ENCODE data around the gene C11orf86.
"Not testable (repeated sequence)": the region's sequence is repeated elsewhere in the genome, so short reads cannot be mapped to it uniquely, and the experiment has no call there.

The C11orf86 gene, protein sequence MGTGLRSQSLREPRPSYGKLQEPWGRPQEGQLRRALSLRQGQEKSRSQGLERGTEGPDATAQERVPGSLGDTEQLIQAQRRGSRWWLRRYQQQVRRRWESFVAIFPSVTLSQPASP

DNA sequence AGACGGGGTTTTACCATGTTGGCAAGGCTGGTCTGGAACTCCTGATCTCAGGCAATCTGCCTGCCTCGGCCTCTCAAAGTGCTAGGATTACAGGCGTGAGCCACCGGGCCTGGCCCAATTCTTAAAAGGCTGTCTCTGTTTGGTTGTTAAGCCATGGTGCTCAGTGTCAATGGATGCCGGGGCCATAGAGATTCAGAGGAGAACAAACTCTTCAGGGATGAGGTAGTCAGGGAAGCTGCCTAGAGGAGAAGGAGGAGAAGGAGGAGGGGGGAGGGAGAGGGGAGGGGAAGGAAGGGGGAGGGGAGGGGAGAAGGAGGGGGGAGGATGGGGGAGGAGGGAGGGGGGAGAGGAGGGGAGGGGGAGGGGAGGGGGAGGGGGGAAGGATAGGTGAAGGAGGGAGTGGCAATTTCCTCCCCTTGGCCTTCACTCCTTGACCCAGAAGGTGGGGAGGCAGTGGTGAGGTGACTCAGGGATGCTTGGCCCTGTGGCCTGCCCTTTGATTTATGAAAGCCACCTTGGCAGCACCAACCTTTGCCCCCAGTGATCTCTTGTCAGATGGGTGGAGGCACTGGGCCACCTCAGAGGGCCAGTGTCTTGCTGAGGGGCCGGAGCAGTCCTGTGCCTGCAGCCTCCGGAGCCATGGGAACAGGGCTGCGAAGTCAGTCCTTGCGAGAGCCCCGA lies at the start of gene C11orf86:
Gene C11orf86, plus strand, starts transcription at position 581 of the 681 bp plus-strand sequence. Its CDS starts 59 bp downstream, at position 640.
- no peak for DNase-seq

DNA sequence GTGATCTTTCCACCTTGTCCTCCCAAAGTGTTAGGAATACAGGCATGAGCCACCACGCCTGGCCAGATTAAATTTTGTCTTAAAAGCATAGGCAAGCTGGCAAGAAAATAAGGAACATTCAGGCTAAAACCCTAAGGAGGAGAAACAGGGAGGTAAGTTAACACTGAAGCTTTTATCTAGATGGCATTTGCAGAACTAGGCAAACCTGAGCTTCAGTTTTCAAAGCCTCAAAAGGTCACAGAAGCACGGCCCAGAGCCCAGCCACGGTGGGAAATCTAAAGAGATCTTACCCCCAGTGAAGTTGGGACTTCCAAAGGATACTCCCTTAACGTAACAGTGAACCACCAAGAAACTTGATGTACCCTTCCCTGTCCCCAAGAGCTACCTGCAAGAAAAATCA lies 45.4 kb upstream of the C11orf86 start:
- no peak for DNase-seq

DNA sequence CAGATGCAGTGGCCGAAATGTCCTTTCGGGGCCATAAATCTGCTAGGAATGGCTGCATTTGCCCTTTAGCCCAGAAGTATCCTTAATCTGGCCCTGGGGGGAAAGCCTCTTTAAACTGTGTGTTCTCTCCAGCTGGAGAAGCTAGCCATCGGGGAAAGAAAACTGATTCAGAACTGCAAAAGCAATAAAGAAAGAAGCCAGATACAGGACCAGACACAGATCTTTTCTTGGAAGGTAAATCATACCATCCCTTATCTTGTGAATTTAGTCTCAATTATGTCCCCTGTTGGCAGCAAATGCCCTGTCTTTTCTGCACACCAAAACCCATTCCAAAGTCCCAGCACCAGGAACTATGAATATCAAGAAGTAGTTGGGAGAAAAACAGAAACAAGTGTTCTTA lies 42.6 kb upstream of the C11orf86 start:
- no peak for DNase-seq

DNA sequence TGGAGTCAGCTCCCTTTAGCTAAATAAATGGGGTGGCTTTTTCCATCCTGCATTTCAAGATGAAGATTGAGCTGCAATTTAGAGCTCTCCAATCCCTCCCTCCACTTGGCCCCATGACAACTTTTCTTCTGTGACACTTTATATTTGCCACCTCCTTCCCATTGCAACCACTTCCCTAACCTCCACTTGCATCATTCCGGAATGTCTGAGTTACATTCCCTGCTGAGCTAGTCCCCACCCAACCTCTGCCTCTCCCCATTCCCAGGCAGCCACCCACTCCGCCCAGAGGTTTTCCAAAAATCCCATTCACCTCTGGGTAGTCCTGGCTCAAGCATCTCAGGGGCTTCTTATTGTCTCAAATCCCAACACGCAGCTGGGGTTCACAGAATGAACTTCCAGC lies 41.6 kb upstream of the C11orf86 start:
- no peak for DNase-seq

DNA sequence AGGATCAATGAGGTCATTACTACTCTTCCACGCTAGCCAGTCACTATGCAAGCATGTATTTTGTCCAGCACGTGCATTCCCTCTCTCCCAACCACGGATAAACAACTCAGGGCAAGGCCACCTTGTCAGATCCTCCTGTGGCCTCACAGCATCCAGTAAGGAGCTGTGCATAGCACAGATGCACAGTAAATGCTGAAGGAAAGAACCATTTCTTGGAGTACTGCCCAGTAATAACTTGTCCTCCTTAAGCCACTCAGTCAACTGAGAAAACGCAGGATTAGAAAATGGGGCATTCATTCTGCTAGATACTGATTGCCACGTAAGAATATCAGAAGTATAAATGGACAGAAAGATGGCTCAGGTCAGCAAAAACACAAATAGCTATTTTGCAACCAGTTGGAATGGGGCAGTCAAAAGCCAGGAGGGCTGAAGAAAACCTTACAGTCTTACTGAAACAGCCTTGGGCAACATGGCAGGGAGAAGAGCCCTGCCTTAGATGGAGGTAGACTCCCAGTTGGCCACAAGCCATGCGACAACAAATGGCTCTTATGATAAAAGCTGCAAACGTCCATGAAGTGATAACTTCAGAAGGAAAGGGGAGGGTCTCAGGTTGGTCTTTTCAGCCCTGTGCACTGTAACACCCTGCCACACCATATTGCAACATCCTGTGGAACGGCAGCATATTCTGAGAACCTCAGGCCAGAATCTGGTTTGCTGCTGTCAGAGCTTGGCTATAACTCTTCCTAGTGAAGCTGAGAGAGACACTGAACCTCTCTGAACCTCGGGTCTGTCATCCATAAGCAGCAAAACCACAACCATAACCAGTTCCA lies 39.9 kb upstream of the C11orf86 start:
- no peak for DNase-seq

DNA sequence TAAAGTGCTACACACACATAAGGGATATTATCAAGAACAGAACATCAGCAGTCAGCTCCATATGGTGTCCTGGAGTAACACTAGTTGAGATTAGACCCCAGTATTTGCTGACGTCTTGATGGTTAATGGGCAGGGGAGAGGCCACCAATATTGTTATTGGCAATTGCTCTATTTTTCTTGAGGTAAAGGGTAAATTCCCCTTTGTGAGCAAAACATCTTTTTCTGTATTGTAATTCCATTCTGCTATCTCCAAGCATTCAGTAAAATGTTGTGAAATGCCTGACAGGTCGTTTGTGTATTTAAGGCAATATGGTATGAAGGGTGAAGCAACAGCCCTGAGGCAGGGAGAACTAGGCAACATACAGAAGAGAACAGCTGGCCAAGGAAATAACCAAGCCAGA lies 38.8 kb upstream of the C11orf86 start:
- DNase-seq, result no peak

DNA sequence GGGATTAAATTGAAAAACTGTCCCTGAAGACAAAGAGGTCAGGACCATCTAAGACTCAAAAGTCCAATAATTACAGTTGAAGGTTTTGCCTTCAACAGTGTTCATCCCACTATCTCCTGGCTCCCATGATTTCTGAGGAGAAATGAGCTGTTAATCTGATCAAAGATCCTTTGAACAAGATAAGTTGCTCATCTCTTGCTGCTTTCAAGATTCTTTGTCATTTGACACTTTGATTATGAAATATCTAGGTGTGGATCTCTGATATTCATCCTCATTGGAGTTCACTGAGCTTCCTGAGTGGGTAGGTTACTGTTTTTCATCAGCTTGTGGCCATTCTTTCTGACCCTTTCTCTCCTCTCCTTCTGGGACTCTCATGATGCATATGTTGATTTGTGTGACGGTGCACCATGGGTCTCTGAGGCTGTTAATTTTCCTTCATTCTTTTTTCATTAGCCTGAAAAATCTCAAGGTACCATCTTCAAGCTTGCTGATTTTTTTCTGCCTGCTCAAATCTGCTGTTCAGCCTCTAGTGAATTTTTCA lies 37.8 kb upstream of the C11orf86 start:
- DNase-seq, result no peak

DNA sequence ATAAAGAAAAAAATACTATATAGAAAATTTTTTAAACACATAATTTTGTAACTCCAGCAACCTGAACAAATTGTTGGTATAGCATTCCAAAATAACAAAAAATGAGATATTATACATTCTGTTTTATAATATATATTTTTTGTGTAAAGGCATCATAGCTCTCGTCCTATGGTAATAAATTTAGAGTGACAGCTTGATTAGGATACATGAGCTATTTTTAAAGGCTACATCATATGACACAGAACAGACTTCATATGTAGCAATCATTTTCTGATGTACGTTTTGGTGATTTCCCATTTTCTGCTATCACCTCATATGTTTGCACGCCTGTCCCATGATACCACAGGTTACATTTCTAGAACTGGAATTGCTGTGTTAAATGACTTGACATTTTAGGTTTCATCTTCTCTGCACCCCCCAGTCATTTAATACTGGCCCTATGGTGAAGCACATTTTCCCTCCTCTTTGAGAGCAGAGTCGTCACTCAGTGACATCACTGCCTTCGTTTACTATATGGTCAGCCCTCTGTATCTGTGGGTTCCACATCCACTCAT lies 36.4 kb upstream of the C11orf86 start:
- no peak for DNase-seq

DNA sequence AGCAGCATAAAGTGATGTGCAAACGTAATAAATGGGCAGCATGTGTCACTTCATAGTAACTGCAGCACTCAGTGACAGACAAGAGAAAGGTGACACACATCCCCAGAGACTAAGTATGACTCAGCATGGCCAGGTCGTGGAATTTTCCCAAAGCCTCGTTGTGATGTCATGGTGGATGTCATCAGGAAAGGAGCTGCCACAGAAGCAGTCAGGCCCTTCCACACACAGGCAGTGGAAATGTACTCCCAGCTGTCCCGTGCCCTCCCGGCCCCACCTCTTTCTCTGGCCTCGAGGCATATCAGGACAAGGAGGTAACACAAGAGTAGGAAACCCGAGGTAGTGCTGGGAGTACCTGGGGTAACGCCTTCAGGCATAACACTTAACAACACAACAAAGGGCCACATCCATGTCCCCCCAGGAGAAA lies 25.0 kb upstream of the C11orf86 start:
- no peak for DNase-seq

DNA sequence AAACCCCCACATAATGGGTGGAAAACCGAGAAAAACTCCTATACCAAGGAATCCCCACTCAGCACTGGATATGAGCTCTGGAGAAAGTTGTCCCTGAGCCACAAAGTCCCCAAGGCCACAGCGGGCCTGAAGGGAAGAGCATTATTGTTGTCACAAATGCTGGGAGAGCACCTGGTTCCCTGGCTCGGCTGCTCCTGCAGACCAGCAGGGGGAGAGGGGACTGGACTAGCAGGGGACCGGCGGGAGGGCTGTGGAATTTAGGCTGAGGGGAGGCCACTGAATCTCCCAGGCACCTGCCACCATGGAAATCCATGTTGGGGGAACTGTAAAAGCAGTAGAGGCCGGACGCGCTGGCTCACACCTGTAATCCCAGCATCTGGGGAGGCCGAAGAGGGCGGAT lies 24.0 kb upstream of the C11orf86 start:
- no peak for DNase-seq

DNA sequence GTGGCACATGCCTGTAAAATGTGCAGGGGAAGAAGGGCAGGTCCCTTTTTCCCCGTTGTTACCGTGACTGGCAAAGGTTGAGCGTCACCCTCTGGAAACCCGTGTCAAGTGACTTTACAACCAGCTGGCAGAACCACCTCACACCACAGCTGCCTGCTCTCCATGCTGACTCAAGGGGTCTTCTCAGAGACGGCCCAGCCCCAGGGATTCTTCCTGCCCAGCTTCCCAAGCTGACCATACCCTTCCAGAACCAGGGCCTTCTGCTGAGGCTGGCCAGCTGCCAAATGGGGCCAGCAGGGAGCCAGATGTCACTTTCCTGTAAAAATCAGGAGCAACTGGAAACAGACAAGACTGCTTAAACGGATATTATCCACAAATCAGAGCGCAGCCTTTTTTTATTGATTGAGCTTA lies 23.2 kb upstream of the C11orf86 start:
- DNase-seq, result no peak

DNA sequence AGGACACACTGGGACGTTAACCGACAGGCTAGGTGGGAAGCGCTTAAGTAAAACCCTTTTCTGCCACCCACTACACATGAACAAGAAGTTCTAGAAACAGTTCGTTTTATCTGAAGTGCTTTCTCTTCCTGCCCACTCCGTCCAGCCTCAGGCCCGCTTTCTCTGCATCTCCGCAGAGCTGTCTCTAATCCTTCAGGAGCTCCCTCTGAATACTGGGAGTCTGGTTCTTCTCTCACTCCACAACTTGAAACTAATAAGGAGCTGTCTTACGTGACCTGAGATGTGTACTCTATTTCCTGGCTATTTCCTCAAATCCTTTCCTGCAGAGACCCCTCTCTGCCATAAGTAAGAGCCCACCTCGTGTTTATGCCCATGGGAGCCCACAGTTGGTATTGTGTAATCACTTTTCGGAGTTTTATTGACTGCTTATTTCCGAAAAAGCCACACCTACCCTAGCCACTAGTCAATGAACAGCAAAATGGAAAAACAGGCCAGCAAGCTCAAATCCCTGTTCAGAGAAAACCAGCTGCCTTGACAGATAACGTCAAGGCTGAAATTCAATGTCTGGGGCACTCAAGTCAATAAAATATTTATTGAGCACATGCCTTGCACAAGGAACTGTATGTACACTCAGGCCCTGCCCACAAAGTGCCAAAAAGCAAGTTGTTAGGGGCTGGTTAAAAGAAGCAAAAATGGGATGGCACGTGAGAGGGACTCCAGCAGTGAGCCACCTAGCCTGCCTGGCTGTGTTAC lies 21.8 kb upstream of the C11orf86 start:
- no peak for DNase-seq

DNA sequence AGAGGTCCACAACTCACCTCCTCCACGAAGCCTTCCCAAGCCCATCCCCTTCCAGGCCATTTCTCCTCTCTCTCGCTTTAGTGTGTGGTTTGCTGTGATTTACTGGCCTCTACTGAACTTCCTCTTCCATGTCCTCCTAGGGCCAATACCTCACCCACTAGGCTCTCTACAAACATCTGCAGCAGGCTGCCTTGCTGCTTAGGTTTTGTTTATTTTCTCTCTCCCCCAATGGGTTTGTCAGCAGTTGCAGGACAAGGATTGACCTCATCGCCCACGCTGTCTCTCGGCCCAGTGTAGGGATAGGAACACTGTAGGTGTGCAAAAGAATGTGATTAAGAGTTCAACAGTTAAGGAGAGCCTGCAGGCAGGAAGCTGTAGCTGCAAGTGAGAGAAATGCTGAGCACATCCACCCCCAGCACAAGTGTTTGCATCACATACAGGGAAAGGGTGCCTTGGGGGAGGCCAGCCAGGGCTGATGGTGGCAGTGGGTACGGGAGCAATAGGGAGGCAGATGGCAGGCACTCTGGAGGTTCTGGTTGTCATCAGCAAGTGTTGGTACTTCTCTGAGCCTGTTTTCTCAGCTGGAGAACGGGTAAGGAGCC lies 18.3 kb upstream of the C11orf86 start:
- no peak for DNase-seq

DNA sequence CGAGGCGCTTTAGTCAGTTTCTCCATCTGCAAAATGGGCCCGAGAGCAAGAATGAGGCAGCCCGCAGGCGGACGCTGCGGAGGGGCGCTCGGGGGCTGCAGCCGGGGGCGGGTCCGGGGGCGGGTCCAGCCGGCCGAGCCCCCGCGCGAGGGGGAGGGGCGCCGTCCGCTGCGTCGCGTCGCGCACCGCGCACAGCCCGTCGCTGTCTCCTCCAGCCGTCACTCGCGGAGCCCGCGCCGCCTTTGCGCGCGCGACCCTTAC lies 17.2 kb upstream of the C11orf86 start:
- DNase-seq, result no peak

DNA sequence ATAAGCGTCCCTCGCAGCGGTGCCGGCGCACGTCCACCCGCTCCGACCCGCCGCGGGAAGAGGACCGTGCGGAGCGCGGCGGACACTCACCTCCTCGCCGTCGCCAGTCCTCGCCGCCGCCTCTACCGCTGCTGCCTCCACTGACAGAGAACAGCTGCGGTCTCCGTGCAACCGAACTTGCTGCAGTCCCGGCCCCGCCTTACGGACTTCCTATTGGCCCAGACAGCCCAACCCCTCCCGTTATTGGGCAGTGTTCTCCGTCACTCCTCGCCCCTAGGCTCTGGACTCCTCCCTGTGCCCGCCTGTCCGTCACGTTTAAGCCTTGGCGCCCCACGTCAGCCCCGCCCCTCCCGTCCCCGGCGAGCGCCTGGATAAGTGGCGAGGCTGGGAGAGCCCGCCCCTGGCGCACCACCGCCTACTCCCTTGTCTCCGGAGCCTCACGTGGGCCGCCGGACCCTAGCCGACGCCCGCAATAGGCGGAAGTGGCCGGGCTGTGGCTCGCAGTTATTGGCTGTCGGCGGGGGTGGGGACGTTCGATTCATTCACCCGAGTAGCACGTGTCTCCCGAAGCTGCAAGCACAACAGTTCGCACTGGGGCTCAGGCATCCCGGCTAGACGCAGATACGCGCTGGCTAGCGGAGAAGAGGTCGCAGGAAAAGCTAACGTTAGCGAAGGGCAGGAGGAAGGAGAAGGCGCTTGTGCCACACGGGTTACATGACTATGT lies 16.7 kb upstream of the C11orf86 start, which contains the start of gene PC:
Gene PC, minus strand, starts transcription at position 152 of the 724 bp plus-strand sequence. CDS start 86,224 bp downstream, outside the sequence.
- peak; percentile 99 for DNase-seq

DNA sequence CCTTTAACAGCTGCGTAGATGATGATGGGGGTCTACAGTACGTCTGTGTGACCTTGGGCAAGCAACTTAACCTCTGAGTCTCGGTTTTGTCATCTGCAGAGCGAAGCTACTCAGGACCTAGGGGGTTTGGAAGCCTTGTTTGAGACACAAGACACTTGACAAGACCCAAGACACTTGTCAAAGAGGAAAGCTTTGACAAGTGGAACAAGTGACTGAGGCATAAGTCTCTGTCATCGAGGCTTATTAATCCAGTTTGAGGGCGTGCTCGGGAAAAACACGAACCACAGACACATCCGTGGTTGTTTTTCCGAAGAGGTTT lies 16.2 kb upstream of the C11orf86 start:
- no peak for DNase-seq

DNA sequence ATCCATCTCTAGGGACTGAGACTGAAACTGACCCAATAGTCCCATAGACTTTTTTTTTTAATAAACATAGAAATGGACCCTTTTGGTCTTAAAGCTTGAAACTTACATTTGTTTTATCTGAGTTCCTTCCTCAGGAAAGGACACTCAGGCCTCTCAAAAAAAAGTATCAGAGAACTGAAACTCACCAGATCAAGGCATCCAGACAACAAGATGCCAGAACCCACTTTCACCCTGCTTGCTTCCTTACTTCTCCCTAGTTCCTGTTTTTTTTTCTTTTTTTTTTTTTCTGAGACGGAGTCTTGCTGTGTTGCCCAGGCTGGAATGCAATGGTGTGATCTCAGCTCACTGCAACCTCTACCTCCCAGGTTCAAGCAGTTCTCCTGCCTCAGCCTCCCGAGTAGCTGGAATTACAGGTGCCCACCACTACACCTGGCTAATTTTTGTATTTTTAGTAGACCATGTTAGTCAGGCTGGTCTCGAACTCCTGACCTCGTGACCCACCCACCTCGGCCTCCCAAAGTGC lies 13.4 kb upstream of the C11orf86 start:
- not testable (repeated sequence) for DNase-seq

DNA sequence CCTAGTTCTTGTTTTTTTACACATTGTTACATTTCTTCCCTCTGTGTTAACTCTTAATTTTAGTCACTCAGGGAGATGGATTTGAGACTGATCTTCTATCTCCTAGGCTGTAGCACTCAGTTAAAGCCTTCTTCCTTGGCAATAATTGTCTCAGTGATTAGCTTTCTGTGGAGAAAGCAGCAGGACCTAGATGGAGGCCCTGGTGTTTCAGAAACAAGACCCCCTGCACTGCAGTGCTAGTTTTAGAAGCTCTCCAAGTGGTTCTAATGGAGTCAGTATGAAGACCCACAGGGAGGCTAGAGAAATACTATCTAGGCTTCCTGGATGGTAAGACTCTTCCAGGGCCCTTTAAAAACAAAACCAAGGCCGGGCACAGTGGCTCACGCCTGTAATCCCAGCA lies 12.9 kb upstream of the C11orf86 start:
- DNase-seq, result no peak

DNA sequence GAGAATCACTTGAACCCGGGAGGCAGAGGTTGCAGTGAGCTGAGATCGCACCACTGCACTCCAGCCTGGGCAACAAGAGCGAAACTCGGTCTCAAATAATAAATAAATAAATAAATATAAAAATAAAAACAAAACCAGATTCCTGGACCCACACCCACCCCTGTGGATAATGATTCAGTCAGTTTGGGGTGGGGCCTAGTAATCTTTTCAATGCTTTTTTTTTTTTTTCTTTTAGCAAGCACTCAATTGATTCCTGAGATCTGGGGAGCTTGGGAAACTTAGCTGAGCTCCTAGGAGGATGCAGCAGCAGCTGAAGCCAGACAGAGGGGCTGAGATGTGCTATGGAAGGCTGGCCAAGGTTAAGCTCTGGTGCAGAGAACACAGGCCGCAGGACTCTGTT lies 12.3 kb upstream of the C11orf86 start:
- DNase-seq, result no peak

DNA sequence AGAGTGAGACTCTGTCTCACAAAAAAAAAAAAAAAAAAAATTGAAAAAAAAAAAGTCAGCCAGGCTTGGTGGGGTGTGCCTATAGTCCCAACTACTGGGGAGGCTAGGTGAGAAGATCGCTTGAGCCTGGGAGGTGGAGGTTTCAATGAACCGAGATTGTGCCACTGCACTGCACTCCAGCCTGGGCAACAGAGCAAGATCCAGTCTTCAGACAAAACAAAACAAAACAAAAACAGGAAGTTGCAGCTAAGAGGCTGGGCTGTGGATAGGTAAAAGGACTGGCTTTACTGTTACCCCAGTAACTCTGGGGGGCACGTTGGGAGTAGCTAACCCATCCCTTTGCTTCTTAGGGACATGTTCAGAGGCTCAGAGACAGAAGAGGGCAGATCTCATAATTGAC lies 10.6 kb upstream of the C11orf86 start:
- DNase-seq, result no peak

DNA sequence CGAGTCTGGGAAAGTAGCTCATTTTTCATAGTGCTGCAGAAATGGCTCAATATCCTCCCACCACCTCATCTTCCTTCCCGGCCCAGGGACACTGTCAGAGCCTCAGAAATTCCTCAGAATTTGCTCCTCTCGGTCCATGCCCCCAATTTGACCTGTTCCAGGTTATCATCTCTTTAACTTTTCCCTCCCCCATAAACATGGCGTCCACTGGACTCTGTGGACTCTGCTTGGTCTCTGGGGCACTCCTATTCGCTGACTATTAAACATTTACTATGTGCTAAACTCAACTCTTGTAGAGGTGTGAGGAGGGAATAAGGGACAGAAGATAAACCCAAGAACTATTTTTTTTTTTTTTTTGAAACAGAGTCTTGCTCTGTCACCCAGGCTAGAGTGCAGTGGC lies 8.8 kb upstream of the C11orf86 start:
- no peak for DNase-seq
